GM23338 (cell line): Measurements from ENCODE around the gene PSMG4. TPM values are rescaled to one million over a fixed set of nuclear protein-coding genes. Genes with fewer than 3 reads are reported as not detected.

Experiments
- ATAC-seq: fragments of 200-7000 bp; cut with Tn5 transposase; 3 replicates; pipeline ENCODE4 v1.9.1; 2020
- DNase-seq: peaks from one replicate; pipeline ENCODE4 v3.0.0-alpha.2; 2015; ENCODE audit warnings: low spot score
- H2AFZ ChIP-seq: fragments of 200-600 bp; sonication (generic); 2 replicates; pipeline ENCODE4 v1.8.0; 2016; ENCODE audit warnings: antibody characterized with exemption, mild to moderate bottlenecking, moderate library complexity
- H3F3A ChIP-seq: fragments of 200-600 bp; sonication (generic); replicated peaks from 2 replicates; pipeline ENCODE4 v1.8.0; 2017; ENCODE audit warnings: antibody characterized with exemption, mixed run types, low read depth
- H3K27ac ChIP-seq: fragments of 200-600 bp; sonication (generic); 2 replicates; pipeline ENCODE4 v1.6.1; 2016; ENCODE audit warnings: low read depth
- H3K27me3 ChIP-seq: fragments of 200-600 bp; sonication (generic); 2 replicates; pipeline ENCODE4 v1.8.0; 2016; ENCODE audit warnings: mild to moderate bottlenecking, mixed run types, moderate library complexity; ENCODE audit not compliant: insufficient read depth
- H3K36me3 ChIP-seq: fragments of 200-600 bp; sonication (generic); 2 replicates; pipeline ENCODE4 v1.8.0; 2016; ENCODE audit warnings: mild to moderate bottlenecking; ENCODE audit not compliant: insufficient read depth
- H3K4me1 ChIP-seq: fragments of 200-600 bp; sonication (generic); 2 replicates; pipeline ENCODE4 v1.8.0; 2016; ENCODE audit warnings: mild to moderate bottlenecking, moderate library complexity; ENCODE audit not compliant: insufficient read depth
- H3K4me2 ChIP-seq: fragments of 200-600 bp; sonication (generic); 2 replicates; pipeline ENCODE4 v1.7.1; 2017; ENCODE audit warnings: mixed run types
- H3K4me3 ChIP-seq: fragments of 200-600 bp; sonication (generic); 2 replicates; pipeline ENCODE4 v1.6.1; 2016; ENCODE audit warnings: mixed run types
- H3K79me2 ChIP-seq: fragments of 200-600 bp; sonication (generic); replicated peaks from 2 replicates; pipeline ENCODE4 v1.8.0; 2017; ENCODE audit warnings: mild to moderate bottlenecking; ENCODE audit not compliant: insufficient read depth
- H3K9me2 ChIP-seq: fragments of 200-600 bp; sonication (generic); 2 replicates; pipeline ENCODE4 v1.8.0; 2017; ENCODE audit not compliant: insufficient read depth
- H4K20me1 ChIP-seq: fragments of 200-600 bp; sonication (generic); replicated peaks from 2 replicates; pipeline ENCODE4 v1.8.0; 2017; ENCODE audit warnings: mild to moderate bottlenecking; ENCODE audit not compliant: insufficient read depth
- H3K27ac Mint-ChIP-seq: 2 replicates; pipeline ENCODE4 v1.8.0; 2020; ENCODE audit warnings: inconsistent platforms, mild to moderate bottlenecking, moderate library complexity, mixed read lengths
- H3K27me3 Mint-ChIP-seq: 3 replicates; pipeline ENCODE4 v1.8.0; 2022; ENCODE audit warnings: low read depth, mild to moderate bottlenecking, moderate library complexity, mixed read lengths, inconsistent platforms; ENCODE audit not compliant: insufficient read depth, poor library complexity
- H3K36me3 Mint-ChIP-seq: 3 replicates; pipeline ENCODE4 v1.8.0; 2021; ENCODE audit warnings: low read depth, mild to moderate bottlenecking, inconsistent platforms, moderate library complexity, mixed read lengths
- H3K4me1 Mint-ChIP-seq: 3 replicates; pipeline ENCODE4 v1.8.0; 2020; ENCODE audit warnings: mild to moderate bottlenecking, inconsistent platforms, mixed read lengths
- H3K4me3 Mint-ChIP-seq: 3 replicates; pipeline ENCODE4 v1.8.0; 2021; ENCODE audit warnings: moderate library complexity, mild to moderate bottlenecking, inconsistent platforms, mixed read lengths
- H3K9me3 Mint-ChIP-seq: 3 replicates; pipeline ENCODE4 v1.8.0; 2020; ENCODE audit warnings: moderate library complexity, mild to moderate bottlenecking, inconsistent platforms, mixed read lengths
- CREB1 ChIP-seq: fragments of 250-450 bp; sonication (Bioruptor Pico); IDR thresholded peaks from 2 replicates; pipeline ENCODE4 v1.5.0; 2020; ENCODE audit warnings: low read depth, mild to moderate bottlenecking, moderate library complexity
- ETS1 ChIP-seq: IDR thresholded peaks from 2 replicates; pipeline ENCODE4 v1.6.1; 2016; ENCODE audit warnings: antibody characterized with exemption
- EZH2 ChIP-seq: fragments of 200-600 bp; sonication (generic); IDR thresholded peaks from one replicate; pipeline ENCODE4 v1.8.0; 2017; ENCODE audit warnings: antibody characterized with exemption, mild to moderate bottlenecking, low read depth; ENCODE audit not compliant: unreplicated experiment
- EZH2phosphoT487 ChIP-seq: fragments of 200-600 bp; sonication (generic); IDR thresholded peaks from one replicate; pipeline ENCODE4 v1.8.1; 2018; ENCODE audit warnings: antibody characterized with exemption; ENCODE audit not compliant: unreplicated experiment
- JUNB ChIP-seq: IDR thresholded peaks from one replicate; pipeline ENCODE4 v1.6.1; 2016; ENCODE audit warnings: antibody characterized with exemption; ENCODE audit not compliant: unreplicated experiment
- NANOG ChIP-seq: IDR thresholded peaks from 2 replicates; pipeline ENCODE4 v1.6.1; 2016; ENCODE audit warnings: antibody characterized with exemption, borderline replicate concordance
- POLR2AphosphoS5 ChIP-seq: IDR thresholded peaks from 2 replicates; pipeline ENCODE4 v1.6.1; 2016; ENCODE audit warnings: antibody characterized with exemption, low read depth
- REST ChIP-seq: IDR thresholded peaks from one replicate; pipeline ENCODE4 v1.6.1; 2018; ENCODE audit warnings: antibody characterized with exemption; ENCODE audit not compliant: unreplicated experiment
- STAT1 ChIP-seq: IDR thresholded peaks from one replicate; pipeline ENCODE4 v1.6.1; 2016; ENCODE audit warnings: antibody characterized with exemption; ENCODE audit not compliant: unreplicated experiment
- ZNF114 ChIP-seq: fragments of 250-450 bp; sonication (Bioruptor Pico); IDR thresholded peaks from 2 replicates; pipeline ENCODE4 v1.5.0; 2020; ENCODE audit warnings: mild to moderate bottlenecking, moderate library complexity
- ZNF331 ChIP-seq: fragments of 250-450 bp; sonication (Bioruptor Pico); IDR thresholded peaks from 2 replicates; pipeline ENCODE4 v1.5.0; 2020; ENCODE audit warnings: low read depth, mild to moderate bottlenecking, moderate library complexity
- polyA plus RNA-seq: library from polyadenylated mRNA; unstranded; fragments of >200 nt; fragmentation: Nextera tagmentation; extraction: Ambion mirVana; gene quantifications from 2 replicates; pipeline ENCODE4 v1.2.1, GENCODE V29; 2016
- total RNA-seq: library from RNA; depleted of rRNA; stranded (reverse); fragments of >200 nt; shearing (Covaris generic); gene quantifications from 2 replicates; pipeline ENCODE4 v1.2.3, GENCODE V29; 2014
- TF ChIP-seq, protein P1 (sequence below), 2 experiments: fragments of 200-600 bp in 1 of 2; sonication (generic) in 1 of 2; conservative IDR thresholded peaks; 2 replicates each; pipeline versions ENCODE4 v1.5.1 to v1.6.1; 2016 to 2017; ENCODE audit warnings: antibody characterized with exemption in 2 of 2, low read depth in 2 of 2, mild to moderate bottlenecking in 2 of 2, moderate library complexity in 1 of 2
- TF ChIP-seq, protein P2 (sequence below): fragments of 250-450 bp; sonication (Bioruptor Pico); IDR thresholded peaks from 2 replicates; pipeline ENCODE4 v1.5.0; 2020; ENCODE audit warnings: mild to moderate bottlenecking, moderate library complexity

The PSMG4 gene
- total and polyA plus RNA-seq, 2 experiments from 2014 or later: 37.2 to 168 TPM

GRCh38 chr6:3291987-3292386, 33.2 kb downstream of the PSMG4 start:
- H3K9me2 ChIP-seq: no peaks in the 10 kb centered on the region
- no peaks in the 10 kb centered on the region for H3F3A ChIP-seq
- no peak overlapping the region for H3K4me3 Mint-ChIP-seq

More at GRCh38 chr6:3291987-3292386, 33.2 kb downstream of the PSMG4 start:
- TF ChIP-seq, protein P1, sequence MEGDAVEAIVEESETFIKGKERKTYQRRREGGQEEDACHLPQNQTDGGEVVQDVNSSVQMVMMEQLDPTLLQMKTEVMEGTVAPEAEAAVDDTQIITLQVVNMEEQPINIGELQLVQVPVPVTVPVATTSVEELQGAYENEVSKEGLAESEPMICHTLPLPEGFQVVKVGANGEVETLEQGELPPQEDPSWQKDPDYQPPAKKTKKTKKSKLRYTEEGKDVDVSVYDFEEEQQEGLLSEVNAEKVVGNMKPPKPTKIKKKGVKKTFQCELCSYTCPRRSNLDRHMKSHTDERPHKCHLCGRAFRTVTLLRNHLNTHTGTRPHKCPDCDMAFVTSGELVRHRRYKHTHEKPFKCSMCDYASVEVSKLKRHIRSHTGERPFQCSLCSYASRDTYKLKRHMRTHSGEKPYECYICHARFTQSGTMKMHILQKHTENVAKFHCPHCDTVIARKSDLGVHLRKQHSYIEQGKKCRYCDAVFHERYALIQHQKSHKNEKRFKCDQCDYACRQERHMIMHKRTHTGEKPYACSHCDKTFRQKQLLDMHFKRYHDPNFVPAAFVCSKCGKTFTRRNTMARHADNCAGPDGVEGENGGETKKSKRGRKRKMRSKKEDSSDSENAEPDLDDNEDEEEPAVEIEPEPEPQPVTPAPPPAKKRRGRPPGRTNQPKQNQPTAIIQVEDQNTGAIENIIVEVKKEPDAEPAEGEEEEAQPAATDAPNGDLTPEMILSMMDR (conservative IDR thresholded peaks at IDR 0.05; ENCODE audit: low read depth in 2 of 2): no peak
- TF ChIP-seq ETS1: no peak
- no peak for TF ChIP-seq ZNF114
- TF ChIP-seq NANOG: no peak
- no peak for TF ChIP-seq JUNB
- no peak for TF ChIP-seq CREB1 (CRISPR knock-in tag)
- no peak for TF ChIP-seq EZH2
- no peak for TF ChIP-seq ZNF331
- TF ChIP-seq EZH2phosphoT487: no peak
- TF ChIP-seq STAT1: no peak
- TF ChIP-seq REST: no peak
- TF ChIP-seq POLR2AphosphoS5: no peak
- TF ChIP-seq, protein P2, sequence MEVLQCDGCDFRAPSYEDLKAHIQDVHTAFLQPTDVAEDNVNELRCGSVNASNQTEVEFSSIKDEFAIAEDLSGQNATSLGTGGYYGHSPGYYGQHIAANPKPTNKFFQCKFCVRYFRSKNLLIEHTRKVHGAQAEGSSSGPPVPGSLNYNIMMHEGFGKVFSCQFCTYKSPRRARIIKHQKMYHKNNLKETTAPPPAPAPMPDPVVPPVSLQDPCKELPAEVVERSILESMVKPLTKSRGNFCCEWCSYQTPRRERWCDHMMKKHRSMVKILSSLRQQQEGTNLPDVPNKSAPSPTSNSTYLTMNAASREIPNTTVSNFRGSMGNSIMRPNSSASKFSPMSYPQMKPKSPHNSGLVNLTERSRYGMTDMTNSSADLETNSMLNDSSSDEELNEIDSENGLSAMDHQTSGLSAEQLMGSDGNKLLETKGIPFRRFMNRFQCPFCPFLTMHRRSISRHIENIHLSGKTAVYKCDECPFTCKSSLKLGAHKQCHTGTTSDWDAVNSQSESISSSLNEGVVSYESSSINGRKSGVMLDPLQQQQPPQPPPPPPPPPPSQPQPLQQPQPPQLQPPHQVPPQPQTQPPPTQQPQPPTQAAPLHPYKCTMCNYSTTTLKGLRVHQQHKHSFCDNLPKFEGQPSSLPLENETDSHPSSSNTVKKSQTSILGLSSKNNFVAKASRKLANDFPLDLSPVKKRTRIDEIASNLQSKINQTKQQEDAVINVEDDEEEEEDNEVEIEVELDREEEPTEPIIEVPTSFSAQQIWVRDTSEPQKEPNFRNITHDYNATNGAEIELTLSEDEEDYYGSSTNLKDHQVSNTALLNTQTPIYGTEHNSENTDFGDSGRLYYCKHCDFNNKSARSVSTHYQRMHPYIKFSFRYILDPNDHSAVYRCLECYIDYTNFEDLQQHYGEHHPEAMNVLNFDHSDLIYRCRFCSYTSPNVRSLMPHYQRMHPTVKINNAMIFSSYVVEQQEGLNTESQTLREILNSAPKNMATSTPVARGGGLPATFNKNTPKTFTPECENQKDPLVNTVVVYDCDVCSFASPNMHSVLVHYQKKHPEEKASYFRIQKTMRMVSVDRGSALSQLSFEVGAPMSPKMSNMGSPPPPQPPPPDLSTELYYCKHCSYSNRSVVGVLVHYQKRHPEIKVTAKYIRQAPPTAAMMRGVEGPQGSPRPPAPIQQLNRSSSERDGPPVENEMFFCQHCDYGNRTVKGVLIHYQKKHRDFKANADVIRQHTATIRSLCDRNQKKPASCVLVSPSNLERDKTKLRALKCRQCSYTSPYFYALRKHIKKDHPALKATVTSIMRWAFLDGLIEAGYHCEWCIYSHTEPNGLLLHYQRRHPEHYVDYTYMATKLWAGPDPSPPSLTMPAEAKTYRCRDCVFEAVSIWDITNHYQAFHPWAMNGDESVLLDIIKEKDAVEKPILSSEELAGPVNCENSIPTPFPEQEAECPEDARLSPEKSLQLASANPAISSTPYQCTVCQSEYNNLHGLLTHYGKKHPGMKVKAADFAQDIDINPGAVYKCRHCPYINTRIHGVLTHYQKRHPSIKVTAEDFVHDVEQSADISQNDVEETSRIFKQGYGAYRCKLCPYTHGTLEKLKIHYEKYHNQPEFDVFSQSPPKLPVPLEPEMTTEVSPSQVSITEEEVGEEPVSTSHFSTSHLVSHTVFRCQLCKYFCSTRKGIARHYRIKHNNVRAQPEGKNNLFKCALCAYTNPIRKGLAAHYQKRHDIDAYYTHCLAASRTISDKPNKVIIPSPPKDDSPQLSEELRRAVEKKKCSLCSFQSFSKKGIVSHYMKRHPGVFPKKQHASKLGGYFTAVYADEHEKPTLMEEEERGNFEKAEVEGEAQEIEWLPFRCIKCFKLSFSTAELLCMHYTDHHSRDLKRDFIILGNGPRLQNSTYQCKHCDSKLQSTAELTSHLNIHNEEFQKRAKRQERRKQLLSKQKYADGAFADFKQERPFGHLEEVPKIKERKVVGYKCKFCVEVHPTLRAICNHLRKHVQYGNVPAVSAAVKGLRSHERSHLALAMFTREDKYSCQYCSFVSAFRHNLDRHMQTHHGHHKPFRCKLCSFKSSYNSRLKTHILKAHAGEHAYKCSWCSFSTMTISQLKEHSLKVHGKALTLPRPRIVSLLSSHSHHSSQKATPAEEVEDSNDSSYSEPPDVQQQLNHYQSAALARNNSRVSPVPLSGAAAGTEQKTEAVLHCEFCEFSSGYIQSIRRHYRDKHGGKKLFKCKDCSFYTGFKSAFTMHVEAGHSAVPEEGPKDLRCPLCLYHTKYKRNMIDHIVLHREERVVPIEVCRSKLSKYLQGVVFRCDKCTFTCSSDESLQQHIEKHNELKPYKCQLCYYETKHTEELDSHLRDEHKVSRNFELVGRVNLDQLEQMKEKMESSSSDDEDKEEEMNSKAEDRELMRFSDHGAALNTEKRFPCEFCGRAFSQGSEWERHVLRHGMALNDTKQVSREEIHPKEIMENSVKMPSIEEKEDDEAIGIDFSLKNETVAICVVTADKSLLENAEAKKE (CRISPR knock-in tag): no peak
- ATAC-seq (no peak), DNase-seq (no peak)
- Mint-ChIP-seq H3K4me1 (peaks cover 13% of the 10 kb centered on the region), H3K9me3 (no peaks in the 10 kb centered on the region), H3K27me3 (peaks cover 18% of the 10 kb centered on the region), H3K27ac (no peak overlapping the region), H3K36me3 (peaks cover 75% of the 10 kb centered on the region)
- Histone ChIP-seq H3K4me2 (no peak overlapping the region), H3K4me1 (no peaks in the 10 kb centered on the region), H3K27ac (no peak overlapping the region), H3K4me3 (no peak overlapping the region), H3K27me3 (no peaks in the 10 kb centered on the region), H3K36me3 (peaks cover 4% of the 10 kb centered on the region; the same call in 1 of the 2 replicates), H3K79me2 (no peaks in the 10 kb centered on the region), H2AFZ (no peak overlapping the region), H4K20me1 (no peaks in the 10 kb centered on the region)
